Adrenal gland (tissue), 12 donors: ENCODE data around the gene CCDC91. TPM values are rescaled to one million over a fixed set of nuclear protein-coding genes. Genes with fewer than 3 reads are reported as not detected.

Experiments used
- DNase-seq, 7 donors: peaks; one replicate each; pipeline ENCODE4 v3.0.0-alpha.2; 2019 to 2020
- H3K27ac ChIP-seq, 5 donors: fragments of 200-600 bp; sonication (generic) in 4 of 5; 1 replicate in 3 of 5; 2 replicates in 2 of 5; pipeline versions ENCODE4 v1.5.1 to v1.8.0; 2016 to 2020; ENCODE audit warnings: mild to moderate bottlenecking in 1 of 5
- H3K27me3 ChIP-seq: fragments of 200-600 bp; 2 replicates; pipeline ENCODE4 v1.8.0; 2021
- H3K36me3 ChIP-seq, 2 donors: fragments of 200-600 bp; replicated peaks in 1 of 2; 1 replicate in 1 of 2; 2 replicates in 1 of 2; pipeline versions ENCODE4 v1.5.1 to v1.8.0; 2018 to 2022
- H3K4me1 ChIP-seq, 2 donors: fragments of 200-600 bp; replicated peaks in 1 of 2; 1 replicate in 1 of 2; 2 replicates in 1 of 2; pipeline versions ENCODE4 v1.5.1 to v1.8.0; 2018 to 2021
- H3K4me3 ChIP-seq, 4 donors: fragments of 200-600 bp; sonication (generic) in 3 of 4; one replicate each; pipeline ENCODE4 v1.5.1; 2016 to 2018
- H3K9me3 ChIP-seq, 3 donors: fragments of 200-600 bp; sonication (generic) in 1 of 3; replicated peaks in 1 of 3; 1 replicate in 2 of 3; 2 replicates in 1 of 3; pipeline versions ENCODE4 v1.5.1 to v1.8.0; 2016 to 2021
- CTCF ChIP-seq, 6 experiments: fragments of 450-650 bp in 4 of 6; fragments of 200-600 bp in 2 of 6; sonication (generic) in 1 of 6; IDR thresholded peaks; 1 replicate in 5 of 6; 2 replicates in 1 of 6; pipeline versions ENCODE4 v1.5.1 to v1.8.0; 2016 to 2021; ENCODE audit warnings: antibody characterized with exemption in 6 of 6, mild to moderate bottlenecking in 2 of 6, moderate library complexity in 1 of 6
- POLR2A ChIP-seq, 2 donors: fragments of 450-650 bp; IDR thresholded peaks; one replicate each; pipeline ENCODE4 v1.6.1; 2017; ENCODE audit warnings: antibody characterized with exemption in 2 of 2, mild to moderate bottlenecking in 2 of 2, moderate library complexity in 1 of 2
- WGBS, 4 donors: extraction: QIAGEN DNeasy Blood & Tissue Kit in 2 of 4; methylation state at CpG; one replicate each; pipeline versions ENCODE4 v1.1.5 to v1.1.7; 2013 to 2017; 5-methylcytosine and 5-hydroxymethylcytosine counted together
- intact Hi-C, 2 donors: fragments of 100-400 bp; cut with DNase I; formaldehyde crosslinking; loops; one replicate each; pipeline versions ENCODE4 v1.14.1 to v1.15.0; 2022 to 2023
- polyA plus RNA-seq, 3 donors: library from polyadenylated mRNA; stranded (reverse); fragments of 200-250 nt in 2 of 3; fragments of 350-450 nt in 1 of 3; fragmentation: Illumina TruSeq in 1 of 3; extraction: RNeasy Lipid Tissue Mini Kit (QIAGEN cat#74804) in 1 of 3; gene quantifications; one replicate each; pipeline ENCODE4 v1.2.3, GENCODE V29; 2013 to 2014
- total RNA-seq, 9 donors: library from RNA; depleted of rRNA in 4 of 9; stranded (reverse); fragments of >200 nt in 4 of 9; fragments of 120-200 nt in 1 of 9; fragmentation: NEBNext Ultra II Directional in 1 of 9; extraction: Animal tissue kit (Norgen Biotek cat#: 25700) in 1 of 9; gene quantifications; one replicate each; pipeline versions ENCODE4 v1.1.0 to v1.2.4, GENCODE V29; 2013 to 2023
- donor health status: healthy with polysubstance abuse.
- donor health status: Bipolar disorder and iron deficiency.
- donor health status: DM: yes; HTN: yes; CAD: no.
- donor health status: DM: no; HTN: no; CAD: no.
- donor health status: DM: no; HTN: no; CAD: no.
- donor health status: DM: yes; HTN: yes; CAD: no.

Gene CCDC91
- total and polyA plus RNA-seq, 12 donors, result 9.1 to 56.7 (median 33.1) TPM

- Histone ChIP-seq H3K4me3 (no peak overlapping the region), H3K36me3 (no peaks in the 10 kb centered on the region), H3K27ac (no peak overlapping the region), H3K9me3 (no peaks in the 10 kb centered on the region), H3K4me1 (peaks cover 0 to 3% of the 10 kb centered on the region in 2 donors), H3K27me3 (no peaks in the 10 kb centered on the region)
- TF ChIP-seq CTCF (IDR thresholded peaks at IDR 0.05) (no peak), POLR2A (IDR thresholded peaks at IDR 0.05) (peak in 1 of 2 donors; percentile 14)
- peak in 3 of 7 donors; percentile 5 to 17 (median 8) for DNase-seq
- 21 to 35% (median 29%) methylated on average over 1 of the region's 1 CpG for WGBS, 4 donors
- intact Hi-C loops, result no loop called here
These were observed 225.5 kb downstream of the CCDC91 start for GRCh38 chr12:28415755-28416154.

GRCh38 chr12:28421374-28421773, 231.1 kb downstream of the CCDC91 start:
- H3K9me3 ChIP-seq, result peaks cover 0 to 4% (median 0%) of the 10 kb centered on the region in 3 donors
- intact Hi-C loops, result no loop called here
- no peak overlapping the region for H3K4me3 ChIP-seq
- H3K27ac ChIP-seq, result no peak overlapping the region
- 98 to 100% (median 100%) methylated on average over 1 of the region's 1 CpG for WGBS, 4 donors
- no peaks in the 10 kb centered on the region for H3K4me1 ChIP-seq
- DNase-seq, result no peak
- TF ChIP-seq POLR2A (IDR thresholded peaks at IDR 0.05), result no peak
- no peak for TF ChIP-seq CTCF (IDR thresholded peaks at IDR 0.05)
- no peaks in the 10 kb centered on the region for H3K36me3 ChIP-seq
- H3K27me3 ChIP-seq, result no peaks in the 10 kb centered on the region

- DNase-seq, result peak in 4 of 7 donors; percentile 14 to 57 (median 26)
- no peaks in the 10 kb centered on the region for H3K4me1 ChIP-seq
- H3K9me3 ChIP-seq, result peaks cover 0 to 4% (median 0%) of the 10 kb centered on the region in 3 donors
- H3K4me3 ChIP-seq, result no peak overlapping the region
- 66 to 85% (median 71%) methylated on average over 3 of the region's 3 CpGs for WGBS, 4 donors
- no peak overlapping the region for H3K27ac ChIP-seq
- TF ChIP-seq CTCF (IDR thresholded peaks at IDR 0.05) (no peak), POLR2A (IDR thresholded peaks at IDR 0.05) (no peak)
- no peaks in the 10 kb centered on the region for H3K27me3 ChIP-seq
- intact Hi-C loops, result no loop called here
- no peaks in the 10 kb centered on the region for H3K36me3 ChIP-seq
These were observed 234.7 kb downstream of the CCDC91 start for GRCh38 chr12:28424965-28425364.

GRCh38 chr12:28425526-28425925, 235.3 kb downstream of the CCDC91 start:
- no peaks in the 10 kb centered on the region for H3K4me1 ChIP-seq
- no peak for DNase-seq
- no peaks in the 10 kb centered on the region for H3K36me3 ChIP-seq
- H3K9me3 ChIP-seq, result peaks cover 0 to 4% (median 0%) of the 10 kb centered on the region in 3 donors
- intact Hi-C loops, result no loop called here
- no peaks in the 10 kb centered on the region for H3K27me3 ChIP-seq
- no peak overlapping the region for H3K4me3 ChIP-seq
- H3K27ac ChIP-seq, result no peak overlapping the region
- TF ChIP-seq CTCF (IDR thresholded peaks at IDR 0.05), result no peak
